ENCODE measurements around the gene FGA.

Gene FGA

DNA sequence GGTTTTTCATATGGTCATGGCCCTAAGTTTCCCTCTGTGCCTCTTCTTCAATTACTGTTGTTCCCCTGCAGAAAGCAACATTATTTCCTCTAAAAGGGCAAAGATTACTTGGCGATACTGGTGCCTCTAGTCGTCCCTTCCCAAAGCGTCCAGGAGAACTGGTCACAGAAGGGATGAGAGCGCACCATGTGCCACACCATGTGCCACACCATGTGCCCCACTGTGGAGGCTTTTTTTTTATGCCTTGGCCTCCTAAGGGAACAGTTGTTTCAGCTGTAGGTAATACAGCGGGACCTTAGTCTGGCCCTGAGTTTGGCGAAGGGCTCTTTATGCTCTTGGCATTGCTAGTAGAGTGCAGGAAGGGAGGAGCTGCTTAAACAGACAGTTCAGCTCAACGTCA is 33.5 kb upstream of the FGA start:
- no peaks in the 10 kb centered on the region for H3K4me1 ChIP-seq
- DNase-seq, result no peak
- H3K36me3 ChIP-seq, result no peaks in the 10 kb centered on the region
- peaks cover 24% of the 10 kb centered on the region for H3K27me3 ChIP-seq
- no peak overlapping the region for H3K4me3 ChIP-seq (ENCODE audit: low read depth, low read length)
- no peaks in the 10 kb centered on the region for H3K9me3 ChIP-seq
- TF ChIP-seq, protein P1, sequence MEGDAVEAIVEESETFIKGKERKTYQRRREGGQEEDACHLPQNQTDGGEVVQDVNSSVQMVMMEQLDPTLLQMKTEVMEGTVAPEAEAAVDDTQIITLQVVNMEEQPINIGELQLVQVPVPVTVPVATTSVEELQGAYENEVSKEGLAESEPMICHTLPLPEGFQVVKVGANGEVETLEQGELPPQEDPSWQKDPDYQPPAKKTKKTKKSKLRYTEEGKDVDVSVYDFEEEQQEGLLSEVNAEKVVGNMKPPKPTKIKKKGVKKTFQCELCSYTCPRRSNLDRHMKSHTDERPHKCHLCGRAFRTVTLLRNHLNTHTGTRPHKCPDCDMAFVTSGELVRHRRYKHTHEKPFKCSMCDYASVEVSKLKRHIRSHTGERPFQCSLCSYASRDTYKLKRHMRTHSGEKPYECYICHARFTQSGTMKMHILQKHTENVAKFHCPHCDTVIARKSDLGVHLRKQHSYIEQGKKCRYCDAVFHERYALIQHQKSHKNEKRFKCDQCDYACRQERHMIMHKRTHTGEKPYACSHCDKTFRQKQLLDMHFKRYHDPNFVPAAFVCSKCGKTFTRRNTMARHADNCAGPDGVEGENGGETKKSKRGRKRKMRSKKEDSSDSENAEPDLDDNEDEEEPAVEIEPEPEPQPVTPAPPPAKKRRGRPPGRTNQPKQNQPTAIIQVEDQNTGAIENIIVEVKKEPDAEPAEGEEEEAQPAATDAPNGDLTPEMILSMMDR (IDR thresholded peaks at IDR 0.05; ENCODE audit: low read depth, low read length), result no peak

DNA sequence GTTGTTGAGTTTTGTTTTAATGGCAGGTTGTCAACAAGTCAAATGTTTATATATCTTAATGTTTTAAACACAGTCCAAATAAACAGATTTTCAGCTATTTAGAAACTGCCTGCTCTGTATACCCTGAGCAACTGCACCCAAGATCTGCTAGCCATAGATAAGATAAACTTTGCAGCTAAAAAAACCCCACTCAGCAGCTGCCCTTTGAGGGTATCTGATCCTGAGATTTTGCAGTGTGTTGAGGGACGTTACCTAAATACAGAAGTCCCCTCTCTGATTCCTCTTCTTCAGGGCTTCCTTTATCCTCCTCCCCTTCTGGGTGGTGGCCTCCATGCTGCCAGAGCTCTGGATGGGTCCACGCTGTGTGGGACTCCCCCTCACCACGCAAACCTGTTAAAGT is 32.9 kb upstream of the FGA start:
- TF ChIP-seq, protein P1 (IDR thresholded peaks at IDR 0.05; ENCODE audit: low read depth, low read length), result no peak
- DNase-seq, result no peak
- no peaks in the 10 kb centered on the region for H3K9me3 ChIP-seq
- H3K4me3 ChIP-seq (ENCODE audit: low read depth, low read length), result no peak overlapping the region
- peaks cover 22% of the 10 kb centered on the region for H3K27me3 ChIP-seq
- H3K4me1 ChIP-seq, result no peaks in the 10 kb centered on the region
- H3K36me3 ChIP-seq, result no peaks in the 10 kb centered on the region

DNA sequence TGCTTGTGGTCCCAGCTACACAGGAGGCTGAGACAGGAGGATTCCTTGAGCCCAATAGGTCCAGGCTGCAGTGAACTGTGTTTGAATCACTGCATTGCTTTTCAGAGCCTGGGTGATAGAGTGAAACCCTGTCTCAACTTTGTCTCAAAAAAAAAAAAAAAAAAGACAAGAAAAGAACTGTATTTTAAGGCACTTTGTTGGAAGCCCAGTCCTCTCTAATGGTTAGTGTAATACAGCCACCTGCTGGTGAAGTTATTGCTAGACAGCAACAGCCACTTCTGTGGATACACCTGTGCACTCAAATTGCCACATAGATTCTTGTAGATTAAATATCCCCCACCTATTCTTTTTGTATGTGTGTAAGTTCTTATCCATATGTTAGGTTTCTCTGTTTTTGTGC is 32.1 kb upstream of the FGA start:
- Histone ChIP-seq H3K4me1 (no peaks in the 10 kb centered on the region), H3K27me3 (peaks cover 14% of the 10 kb centered on the region), H3K36me3 (no peaks in the 10 kb centered on the region), H3K9me3 (no peaks in the 10 kb centered on the region), H3K4me3 (ENCODE audit: low read depth, low read length) (no peak overlapping the region)
- TF ChIP-seq, protein P1 (IDR thresholded peaks at IDR 0.05; ENCODE audit: low read depth, low read length), result peak; percentile 64
- DNase-seq, result no peak

DNA sequence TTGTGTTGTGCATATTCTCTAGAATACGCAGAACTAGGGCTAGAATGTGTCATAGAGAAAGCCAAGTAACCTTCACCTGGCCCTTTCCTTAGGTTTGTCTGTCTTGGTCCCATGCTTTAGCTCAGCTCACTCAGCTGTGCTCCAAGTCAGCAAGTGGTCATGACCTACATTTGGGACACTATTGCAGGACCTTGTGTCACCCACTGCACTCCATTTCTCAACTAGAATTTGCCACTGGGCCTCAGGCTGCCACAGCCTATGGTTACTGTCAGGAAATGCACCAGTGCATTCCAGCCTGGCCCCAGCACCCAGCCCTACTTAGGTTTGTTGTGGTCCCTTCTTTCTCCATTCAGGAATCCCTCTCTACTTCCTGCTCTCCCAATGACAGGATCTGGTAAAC is 29.6 kb upstream of the FGA start:
- Histone ChIP-seq H3K27me3 (peaks cover 3% of the 10 kb centered on the region), H3K4me1 (no peaks in the 10 kb centered on the region), H3K9me3 (no peaks in the 10 kb centered on the region), H3K4me3 (ENCODE audit: low read depth, low read length) (no peak overlapping the region), H3K36me3 (no peaks in the 10 kb centered on the region)
- no peak for DNase-seq
- TF ChIP-seq, protein P1 (IDR thresholded peaks at IDR 0.05; ENCODE audit: low read depth, low read length), result no peak

DNA sequence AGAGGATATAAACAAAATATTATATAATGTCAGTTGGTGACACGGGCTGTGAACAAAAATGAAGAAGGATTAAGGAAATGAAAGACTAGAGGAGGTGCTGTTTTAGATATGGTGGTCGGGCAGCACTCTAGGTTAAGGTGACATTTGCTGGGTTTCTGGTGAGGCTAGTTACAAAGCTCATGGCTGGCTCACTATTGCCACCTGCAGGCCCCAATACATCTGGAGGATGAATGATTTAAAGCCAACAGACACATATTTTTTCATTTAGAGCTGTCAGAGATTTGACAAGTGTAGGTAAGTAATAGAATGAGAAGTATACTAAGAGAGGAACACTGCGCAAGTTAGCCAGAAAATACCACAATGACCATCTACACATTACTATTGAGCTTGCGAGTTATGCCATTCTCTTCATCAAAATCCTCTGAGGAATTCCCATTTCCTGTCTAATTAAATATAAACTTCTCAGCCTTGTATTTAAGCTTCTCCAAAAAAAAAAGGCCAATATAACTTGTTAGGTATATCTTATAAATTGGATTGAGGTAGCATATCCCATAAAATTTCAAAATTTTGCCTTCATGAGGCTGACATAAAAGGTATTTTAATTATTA is 28.3 kb upstream of the FGA start:
- no peaks in the 10 kb centered on the region for H3K36me3 ChIP-seq
- peak; percentile 69 for DNase-seq
- no peaks in the 10 kb centered on the region for H3K9me3 ChIP-seq
- TF ChIP-seq, protein P1 (IDR thresholded peaks at IDR 0.05; ENCODE audit: low read depth, low read length), result peak; percentile 80
- peaks cover 3% of the 10 kb centered on the region for H3K27me3 ChIP-seq
- H3K4me1 ChIP-seq, result no peaks in the 10 kb centered on the region
- H3K4me3 ChIP-seq (ENCODE audit: low read depth, low read length), result no peak overlapping the region

DNA sequence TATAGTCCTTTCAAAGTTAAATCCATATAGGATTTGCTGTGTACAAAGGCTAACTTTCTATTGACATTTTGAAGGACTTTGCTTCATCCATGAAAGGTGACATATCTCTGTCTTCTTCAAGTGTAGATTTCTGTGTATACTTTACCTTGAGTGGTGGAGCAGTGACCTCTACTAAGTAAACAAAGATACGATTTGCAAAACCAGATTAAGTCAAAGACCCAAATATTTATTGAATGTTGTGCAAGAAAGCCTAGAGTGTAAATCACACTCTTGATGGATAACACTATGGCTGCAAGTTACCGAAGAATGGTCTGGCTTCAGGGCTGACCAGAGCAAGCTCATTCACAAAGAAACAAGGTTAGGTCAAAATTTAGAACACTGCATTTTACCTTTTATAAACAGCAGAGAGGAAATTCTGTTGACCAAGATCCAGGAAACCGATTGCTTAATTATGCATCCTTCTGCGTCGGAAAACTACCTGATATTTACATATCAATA is 27.3 kb upstream of the FGA start:
- no peaks in the 10 kb centered on the region for H3K4me1 ChIP-seq
- H3K9me3 ChIP-seq, result no peaks in the 10 kb centered on the region
- no peak for DNase-seq

More for the DNA sequence above, 27.3 kb upstream of the FGA start:
- Histone ChIP-seq H3K4me3 (ENCODE audit: low read depth, low read length) (no peak overlapping the region), H3K36me3 (no peaks in the 10 kb centered on the region), H3K27me3 (peaks cover 3% of the 10 kb centered on the region)
- TF ChIP-seq, protein P1 (IDR thresholded peaks at IDR 0.05; ENCODE audit: low read depth, low read length), result no peak

Measured in BE2C (cell line).